IMR-90 (cell line): ENCODE results near the gene ACCSL. TPM values are rescaled to one million over a fixed set of nuclear protein-coding genes. Genes with fewer than 3 reads are reported as not detected.

Experiments used
- ATAC-seq: fragments of 200-7000 bp; cut with Tn5 transposase; 2 replicates; pipeline ENCODE4 v1.9.1; 2020; ENCODE audit warnings: low read depth, mild to moderate bottlenecking, moderate library complexity
- BruUV-seq: library from RNA; stranded (reverse); fragments of 400-500 nt; replicated peaks from 2 replicates; lab custom pipeline; 2021; lab: Mats Ljungman, UMichigan
- CTCF ChIA-PET: fragments of 300-600 bp; formaldehyde crosslinking; extraction: SDS; loops from one replicate; lab custom pipeline; 2021; ENCODE audit warnings: antibody characterized with exemption; lab: Yijun Ruan, JAX
- POLR2A ChIA-PET: fragments of 300-600 bp; sonication (Branson Sonifier 250); formaldehyde crosslinking; loops from one replicate; lab custom pipeline; 2022; ENCODE audit warnings: antibody characterized with exemption; ENCODE audit not compliant: unreplicated experiment; lab: Charles Lee
- DNase-seq: peaks from one replicate; pipeline ENCODE4 v3.0.0; 2013
- H2AFZ ChIP-seq: replicated peaks from 2 replicates; pipeline ENCODE3; 2013; ENCODE audit warnings: low read length, mild to moderate bottlenecking; ENCODE audit not compliant: poor library complexity
- H2AK5ac ChIP-seq: 2 replicates; pipeline ENCODE4 v1.6.1; 2013; ENCODE audit warnings: low read depth, low read length, inconsistent platforms
- H2AK9ac ChIP-seq: replicated peaks from 2 replicates; pipeline ENCODE3; 2013; ENCODE audit warnings: mild to moderate bottlenecking, low read depth, low read length, moderate library complexity; ENCODE audit not compliant: poor library complexity
- H2BK120ac ChIP-seq: 2 replicates; pipeline ENCODE4 v1.6.1; 2013; ENCODE audit warnings: low read depth, low read length, inconsistent platforms
- H2BK15ac ChIP-seq: 3 replicates; pipeline ENCODE4 v1.6.1; 2013; ENCODE audit warnings: low read depth, low read length, inconsistent platforms
- H2BK20ac ChIP-seq: 2 replicates; pipeline ENCODE4 v1.6.1; 2013; ENCODE audit warnings: low read depth, mild to moderate bottlenecking, inconsistent platforms, low read length, moderate library complexity
- H2BK5ac ChIP-seq: 2 replicates; pipeline ENCODE4 v1.6.1; 2013; ENCODE audit warnings: mild to moderate bottlenecking, low read depth, low read length, inconsistent platforms; ENCODE audit not compliant: poor library complexity, severe bottlenecking
- H3K14ac ChIP-seq: replicated peaks from 2 replicates; pipeline ENCODE4 v1.6.1; 2013; ENCODE audit warnings: low read depth, low read length, inconsistent platforms
- H3K18ac ChIP-seq: 2 replicates; pipeline ENCODE4 v1.6.1; 2013; ENCODE audit warnings: low read depth, low read length, control low read depth
- H3K23ac ChIP-seq: 2 replicates; pipeline ENCODE4 v1.6.1; 2013; ENCODE audit warnings: low read depth, low read length, inconsistent platforms
- H3K27ac ChIP-seq: 2 replicates; pipeline ENCODE4 v1.5.1; 2013; ENCODE audit warnings: mild to moderate bottlenecking, control low read depth, low read length; ENCODE audit not compliant: insufficient read depth
- H3K27me3 ChIP-seq: 2 replicates; pipeline ENCODE4 v1.6.1; 2013; ENCODE audit warnings: low read length; ENCODE audit not compliant: control insufficient read depth, insufficient read depth
- H3K36me3 ChIP-seq: 2 replicates; pipeline ENCODE4 v1.6.1; 2013; ENCODE audit warnings: low read length, mixed read lengths; ENCODE audit not compliant: control insufficient read depth, insufficient read depth
- H3K4ac ChIP-seq: 2 replicates; pipeline ENCODE4 v1.6.1; 2013; ENCODE audit warnings: low read depth, low read length, inconsistent platforms
- H3K4me1 ChIP-seq: 2 replicates; pipeline ENCODE4 v1.6.1; 2013; ENCODE audit warnings: low read length, mixed read lengths; ENCODE audit not compliant: control insufficient read depth, insufficient read depth
- H3K4me2 ChIP-seq: 2 replicates; pipeline ENCODE4 v1.6.1; 2013; ENCODE audit warnings: low read depth, mild to moderate bottlenecking, control low read depth, low read length, moderate library complexity
- H3K4me3 ChIP-seq: 2 replicates; pipeline ENCODE4 v1.5.1; 2013; ENCODE audit warnings: low read depth, mild to moderate bottlenecking, control low read depth, low read length, moderate library complexity; ENCODE audit not compliant: insufficient read depth
- H3K56ac ChIP-seq: 2 replicates; pipeline ENCODE4 v1.6.1; 2013; ENCODE audit warnings: low read length, inconsistent platforms; ENCODE audit not compliant: insufficient read depth; ENCODE audit errors: extremely low read depth
- H3K79me1 ChIP-seq, 2 experiments: 2 replicates each; pipeline ENCODE4 v1.6.1; 2013; ENCODE audit warnings: low read length in 2 of 2, inconsistent platforms in 1 of 2, low read depth in 1 of 2
- H3K9ac ChIP-seq: 2 replicates; pipeline ENCODE4 v1.6.1; 2013; ENCODE audit warnings: low read depth, low read length, control low read depth
- H3K9me1 ChIP-seq: 2 replicates; pipeline ENCODE4 v1.6.1; 2013; ENCODE audit warnings: low read length, inconsistent platforms; ENCODE audit not compliant: insufficient read depth
- H3K9me3 ChIP-seq: 2 replicates; pipeline ENCODE4 v1.6.1; 2013; ENCODE audit warnings: low read length; ENCODE audit not compliant: control insufficient read depth, insufficient read depth
- H4K20me1 ChIP-seq: 2 replicates; pipeline ENCODE4 v1.6.1; 2013; ENCODE audit warnings: low read length, inconsistent platforms; ENCODE audit not compliant: insufficient read depth
- H4K5ac ChIP-seq: 2 replicates; pipeline ENCODE4 v1.6.1; 2013; ENCODE audit warnings: mild to moderate bottlenecking, low read depth, low read length, control low read depth
- H4K8ac ChIP-seq, 2 experiments: 2 replicates each; pipeline ENCODE4 v1.6.1; 2013; ENCODE audit warnings: low read depth in 2 of 2, low read length in 2 of 2, control low read depth in 1 of 2, inconsistent platforms in 1 of 2
- H4K91ac ChIP-seq: 2 replicates; pipeline ENCODE4 v1.6.1; 2013; ENCODE audit warnings: low read depth, low read length, inconsistent platforms; ENCODE audit not compliant: insufficient read depth
- BHLHE40 ChIP-seq: fragments of 150-350 bp; IDR thresholded peaks from 2 replicates; pipeline ENCODE4 v1.6.1; 2016; ENCODE audit warnings: mild to moderate bottlenecking, low read depth, low read length
- CEBPB ChIP-seq: IDR thresholded peaks from 2 replicates; pipeline ENCODE4 v1.6.1; 2012; ENCODE audit warnings: low read depth, low read length, improper control_type of control experiment
- CHD1 ChIP-seq: IDR thresholded peaks from 2 replicates; pipeline ENCODE4 v1.6.1; 2012; ENCODE audit warnings: low read depth, low read length, improper control_type of control experiment
- MXI1 ChIP-seq: IDR thresholded peaks from 2 replicates; pipeline ENCODE4 v1.6.1; 2012; ENCODE audit warnings: low read depth, mild to moderate bottlenecking, low read length, moderate library complexity, borderline replicate concordance
- NFE2L2 ChIP-seq: fragments of 150-350 bp; IDR thresholded peaks from 2 replicates; pipeline ENCODE4 v1.6.1; 2016; ENCODE audit warnings: low read depth, mild to moderate bottlenecking, low read length
- USF2 ChIP-seq: fragments of 150-350 bp; IDR thresholded peaks from 2 replicates; pipeline ENCODE4 v1.6.1; 2017; ENCODE audit warnings: mild to moderate bottlenecking, antibody characterized with exemption, low read length, low read depth
- WGBS, 2 experiments: methylation state at CpG; one replicate each; pipeline versions ENCODE4 v1.1.5 to v1.1.7; 2013; ENCODE audit warnings: missing lambda C conversion rate in 2 of 2; ENCODE audit not compliant: insufficient read length in 1 of 2; ENCODE audit errors: extremely low coverage in 2 of 2; 5-methylcytosine and 5-hydroxymethylcytosine counted together
- dilution Hi-C: fragments of 300-500 bp; cut with HindIII; formaldehyde crosslinking; loops from one replicate; pipeline ENCODE4 v1.14.3; 2018; ENCODE audit warnings: low sequenced_read_pairs; ENCODE audit not compliant: unreplicated experiment
- in situ Hi-C: fragments of 300-500 bp; cut with MboI; formaldehyde crosslinking; loops from 3 replicates; pipeline ENCODE4 v1.14.3; 2019; ENCODE audit warnings: low sequenced_read_pairs, inconsistent platforms, mixed read lengths
- intact Hi-C: fragments of 100-400 bp; cut with micrococcal nuclease; formaldehyde crosslinking; loops from 2 replicates; pipeline ENCODE4 v1.10.0; 2022
- polyA plus RNA-seq, 3 experiments: library from polyadenylated mRNA; depleted of rRNA; stranded (reverse); fragments of >200 nt; gene quantifications; 2 replicates each; pipeline ENCODE4 v1.2.3, GENCODE V29; 2012; ENCODE audit warnings: low replicate concordance in 1 of 3
- total RNA-seq: library from RNA; depleted of rRNA; stranded (reverse); fragments of >200 nt; gene quantifications from 2 replicates; pipeline ENCODE4 v1.2.3, GENCODE V29; 2012

ACCSL gene
- total and polyA plus RNA-seq, 2 of the 4 experiments (the other 2 are of a cell fraction), result not detected

- Histone ChIP-seq H3K4me3 (no peak overlapping the region), H3K9ac (no peak overlapping the region), H2AK5ac (no peak overlapping the region), H2BK120ac (no peak overlapping the region), H3K23ac (no peak overlapping the region), H3K27me3 (peaks cover 14% of the 10 kb centered on the region), H3K79me1 (no peaks in the 10 kb centered on the region), H3K56ac (no peak overlapping the region), H2AK9ac (no peak overlapping the region), H3K36me3 (no peaks in the 10 kb centered on the region), H3K9me3 (no peaks in the 10 kb centered on the region), H3K9me1 (no peaks in the 10 kb centered on the region), H4K5ac (no peak overlapping the region), H2BK5ac (no peak overlapping the region), H4K20me1 (no peaks in the 10 kb centered on the region), H4K91ac (no peak overlapping the region), H3K27ac (no peak overlapping the region), H2BK15ac (no peak overlapping the region), H3K18ac (no peak overlapping the region), H4K8ac (no peak overlapping the region), H2BK20ac (no peak overlapping the region), H3K4me2 (no peak overlapping the region), H3K4me1 (no peaks in the 10 kb centered on the region), H3K14ac (no peak overlapping the region), H2AFZ (no peak overlapping the region), H3K4ac (no peak overlapping the region)
- TF ChIP-seq BHLHE40 (no peak), NFE2L2 (no peak), CHD1 (no peak), CEBPB (no peak), MXI1 (no peak), USF2 (no peak)
- ChIA-PET CTCF (no interaction called here), POLR2A (no interaction called here)
- dilution Hi-C loops (loop anchor here (25.0 kb wide), 1 partner anchor 138 kb away; no protein-coding TSS in a partner anchor), intact Hi-C loops (no loop called here), in situ Hi-C loops (no loop called here)
- DNase-seq, result no peak
- no peak for ATAC-seq
- WGBS, 2 experiments, result 0% methylated on average over 1 of the region's 3 CpGs; no CpG with 5 or more reads in 1 of the 2 experiments
- BruUV-seq, result no TSS peak
Observed at GRCh38 chr11:44049832-44050231, 2.1 kb downstream of the ACCSL start.
